ENCODE measurements around the gene VPS37C. TPM values are rescaled to one million over a fixed set of nuclear protein-coding genes. Genes with fewer than 3 reads are reported as not detected.

Gene VPS37C
- total and polyA plus RNA-seq, 10 of the 15 experiments (the other 5 are each of a cell fraction or from before 2014, with no cell fraction given) = 0.39 to 16.5 (median 7.8) TPM

DNA sequence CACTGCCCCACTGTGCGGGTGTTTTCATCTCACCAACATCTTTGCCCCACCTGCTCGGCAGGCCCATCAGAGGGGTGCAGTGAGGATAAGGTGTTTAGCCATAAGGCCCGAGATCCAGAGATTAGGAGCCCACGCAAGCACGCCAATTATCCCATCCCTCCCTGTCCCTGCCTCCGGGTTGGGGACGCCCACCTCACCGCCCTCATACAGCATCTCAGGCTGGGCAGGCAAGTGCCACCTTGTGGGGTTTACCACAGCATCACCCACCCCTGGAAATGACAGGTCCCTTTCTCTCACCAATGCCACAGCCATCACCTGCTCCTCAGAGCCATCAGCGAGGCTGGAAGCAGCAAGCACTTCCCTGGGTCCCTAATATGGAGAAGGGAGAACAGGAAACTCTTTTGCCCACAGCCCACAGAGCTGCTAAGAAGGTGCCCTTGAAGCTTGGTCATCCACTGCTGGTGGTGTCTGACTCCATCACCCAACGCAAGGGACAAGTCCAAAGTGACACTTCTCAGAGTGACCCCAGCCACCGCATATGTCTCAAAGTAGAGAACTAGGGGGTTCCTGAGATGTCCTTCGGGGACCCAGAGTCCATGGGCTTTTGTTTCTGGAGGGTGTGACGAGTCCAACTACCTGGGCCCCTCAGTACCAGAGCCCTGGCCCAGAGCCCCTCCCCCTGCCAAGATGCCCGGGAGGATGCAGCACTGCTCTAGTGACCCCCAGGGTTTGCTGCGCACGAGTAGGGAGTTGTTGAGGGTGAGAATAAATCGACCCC is 15.8 kb downstream of the VPS37C start:
- DNase-seq (ENCODE audit: low read depth, low spot score) = no peak
- Histone ChIP-seq H3K36me3 (ENCODE audit: control insufficient read depth in 2 of 2, insufficient read depth in 2 of 2, low read length in 1 of 2) (no peaks in the 10 kb centered on the region; a peak in 2 of 4 replicates), H3K4me1 (ENCODE audit: control insufficient read depth, insufficient read depth, low read length) (peaks cover 2% of the 10 kb centered on the region; the same call in 1 of the 2 replicates), H3K27ac (ENCODE audit: control insufficient read depth, insufficient read depth) (no peak overlapping the region), H2AFZ (ENCODE audit: control insufficient read depth, low read depth, low read length) (no peak overlapping the region), H3K79me2 (ENCODE audit: control insufficient read depth, insufficient read depth, low read length) (no peaks in the 10 kb centered on the region; the same call in 1 of the 2 replicates), H3K4me2 (ENCODE audit: control insufficient read depth, insufficient read depth) (no peak overlapping the region), H3K9me3 (replicated peaks; ENCODE audit: control insufficient read depth, insufficient read depth, low read length) (no peaks in the 10 kb centered on the region), H3K9ac (ENCODE audit: control insufficient read depth, insufficient read depth, low read length) (no peak overlapping the region), H3K4me3 (no peak overlapping the region), H3K27me3 (replicated peaks in 1 of 2; ENCODE audit: control insufficient read depth in 2 of 2, insufficient read depth in 2 of 2, low read length in 1 of 2) (no peaks in the 10 kb centered on the region), H4K20me1 (ENCODE audit: control insufficient read depth, insufficient read depth) (no peaks in the 10 kb centered on the region)
- ChIA-PET SMC1A (ENCODE audit: uncharacterized antibody, unreplicated experiment) (interaction anchor here (1.0 to 1.4 kb wide), 2 partner anchors 9 kb away, joined by 3 read pairs; no protein-coding TSS in a partner anchor), CTCF (interaction anchor here (1.0 to 2.4 kb wide), 2 partner anchors 42 kb away, joined by 3 to 8 read pairs; no protein-coding TSS in a partner anchor), POLR2A (interaction anchor here (0.5 kb wide), 1 partner anchor 84 kb away, joined by 4 read pairs; no protein-coding TSS in a partner anchor), RAD21 (ENCODE audit: unreplicated experiment) (no interaction called here)
- no peak for ATAC-seq
- 82% methylated on average over 17 of the region's 17 CpGs for WGBS (ENCODE audit: insufficient coverage, insufficient replicate concordance, low lambda C conversion rate, missing lambda C conversion rate)
- no peak for FAIRE-seq
- intact Hi-C loops (cut with micrococcal nuclease; ENCODE audit: unreplicated experiment) (no loop called here), in situ Hi-C loops (cut with MboI) (no loop called here)
- no TSS peak for BruUV-seq (replicated peaks)
- TF ChIP-seq CEBPB (IDR thresholded peaks at IDR 0.05; ENCODE audit: borderline replicate concordance in 1 of 2, low read depth in 2 of 2, low read length in 2 of 2) (no peak), PML (IDR thresholded peaks at IDR 0.05; ENCODE audit: low read length) (no peak), ZNF24 (IDR thresholded peaks at IDR 0.05) (no peak)

DNA sequence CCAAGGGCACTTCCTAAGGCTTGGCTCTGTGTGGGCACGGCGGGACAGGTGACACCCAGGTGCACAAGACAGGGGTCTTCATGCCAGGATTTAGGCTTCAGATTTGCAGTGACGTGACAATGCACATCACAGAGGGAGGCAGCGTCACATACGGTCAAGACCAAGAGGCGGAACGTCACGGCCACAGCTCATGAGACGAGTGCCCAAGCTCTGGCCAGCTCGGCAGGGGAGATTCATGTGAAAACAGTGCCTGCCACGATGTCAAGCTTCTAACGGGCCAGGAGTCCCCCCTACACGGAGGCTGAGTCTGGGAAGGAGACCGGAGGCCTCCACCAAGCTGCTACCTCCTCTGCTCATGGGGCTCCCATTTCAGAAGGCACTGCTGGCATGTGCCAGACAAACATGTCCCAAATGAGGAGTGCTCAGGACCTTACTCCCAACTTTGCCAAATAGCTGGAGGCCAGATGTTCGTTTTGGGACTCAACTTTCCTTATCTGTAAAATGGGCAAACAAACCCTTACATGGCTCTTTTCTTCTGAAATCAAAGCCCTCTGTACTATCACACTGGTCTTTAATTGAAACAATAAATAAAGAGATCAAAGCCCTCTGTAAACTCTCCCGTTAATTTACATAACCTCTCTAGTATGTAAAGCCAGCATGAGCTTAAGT is 16.6 kb downstream of the VPS37C start:
- Histone ChIP-seq H3K27me3 (replicated peaks in 1 of 2; ENCODE audit: control insufficient read depth in 2 of 2, insufficient read depth in 2 of 2, low read length in 1 of 2) (no peaks in the 10 kb centered on the region), H2AFZ (ENCODE audit: control insufficient read depth, low read depth, low read length) (no peak overlapping the region), H3K36me3 (ENCODE audit: control insufficient read depth in 2 of 2, insufficient read depth in 2 of 2, low read length in 1 of 2) (no peaks in the 10 kb centered on the region; a peak in 2 of 4 replicates), H3K4me1 (ENCODE audit: control insufficient read depth, insufficient read depth, low read length) (peaks cover 2% of the 10 kb centered on the region; the same call in 1 of the 2 replicates), H3K9ac (ENCODE audit: control insufficient read depth, insufficient read depth, low read length) (no peak overlapping the region), H4K20me1 (ENCODE audit: control insufficient read depth, insufficient read depth) (no peaks in the 10 kb centered on the region), H3K4me3 (no peak overlapping the region), H3K4me2 (ENCODE audit: control insufficient read depth, insufficient read depth) (no peak overlapping the region), H3K27ac (ENCODE audit: control insufficient read depth, insufficient read depth) (no peak overlapping the region), H3K9me3 (replicated peaks; ENCODE audit: control insufficient read depth, insufficient read depth, low read length) (no peaks in the 10 kb centered on the region), H3K79me2 (ENCODE audit: control insufficient read depth, insufficient read depth, low read length) (peaks cover 2% of the 10 kb centered on the region; the same call in 1 of the 2 replicates)
- in situ Hi-C loops (cut with MboI) = no loop called here
- DNase-seq (ENCODE audit: low read depth, low spot score) (no peak), ATAC-seq (no peak), FAIRE-seq (no peak)
- ChIA-PET CTCF (interaction anchor here (1.0 kb wide), 1 partner anchor 43 kb away, joined by 3 read pairs; no protein-coding TSS in a partner anchor), POLR2A (interaction anchor here (0.5 kb wide), 1 partner anchor 83 kb away, joined by 4 read pairs; no protein-coding TSS in a partner anchor), SMC1A (ENCODE audit: uncharacterized antibody, unreplicated experiment) (interaction anchor here (1.0 kb wide), 1 partner anchor 10 kb away, joined by 3 read pairs; no protein-coding TSS in a partner anchor), RAD21 (ENCODE audit: unreplicated experiment) (no interaction called here)
- intact Hi-C loops (cut with micrococcal nuclease; ENCODE audit: unreplicated experiment) = no loop called here
- WGBS (ENCODE audit: insufficient coverage, insufficient replicate concordance, low lambda C conversion rate, missing lambda C conversion rate) = 88% methylated on average over 16 of the region's 16 CpGs
- TF ChIP-seq IKZF1 (conservative IDR thresholded peaks at IDR 0.05) (no peak), PML (IDR thresholded peaks at IDR 0.05; ENCODE audit: low read length) (no peak), BHLHE40 (IDR thresholded peaks at IDR 0.05; ENCODE audit: borderline replicate concordance in 1 of 2, low read depth in 2 of 2, low read length in 1 of 2) (no peak), CREB1 (IDR thresholded peaks at IDR 0.05; ENCODE audit: low read depth) (no peak), RAD21 (IDR thresholded peaks at IDR 0.05; ENCODE audit: insufficient read depth, low read depth, low read length) (no peak), NFYB (IDR thresholded peaks at IDR 0.05; ENCODE audit: insufficient read depth, low read depth, low read length) (no peak), YBX1 (IDR thresholded peaks at IDR 0.05) (no peak), SUPT20H (IDR thresholded peaks at IDR 0.05; ENCODE audit: borderline replicate concordance, control insufficient read depth, low read depth, low read length) (no peak), TCF12 (IDR thresholded peaks at IDR 0.05; ENCODE audit: low read depth, low read length) (no peak), SUZ12 (IDR thresholded peaks at IDR 0.05; ENCODE audit: unreplicated experiment) (no peak), RCOR1 (conservative IDR thresholded peaks at IDR 0.05; ENCODE audit: low read depth, low read length) (no peak), IRF4 (IDR thresholded peaks at IDR 0.05; ENCODE audit: low read depth, low read length) (no peak)
- BruUV-seq (replicated peaks) = no TSS peak

Measured in GM12878 (cell line).